Measurements from ENCODE around the gene TRMU. TPM values are rescaled to one million over a fixed set of nuclear protein-coding genes. Genes with fewer than 3 reads are reported as not detected.

Gene TRMU
- polyA plus RNA-seq, 1 donor (not counting 4 experiments of a cell fraction or from before 2014, with no cell fraction given): 33.6 TPM

DNA sequence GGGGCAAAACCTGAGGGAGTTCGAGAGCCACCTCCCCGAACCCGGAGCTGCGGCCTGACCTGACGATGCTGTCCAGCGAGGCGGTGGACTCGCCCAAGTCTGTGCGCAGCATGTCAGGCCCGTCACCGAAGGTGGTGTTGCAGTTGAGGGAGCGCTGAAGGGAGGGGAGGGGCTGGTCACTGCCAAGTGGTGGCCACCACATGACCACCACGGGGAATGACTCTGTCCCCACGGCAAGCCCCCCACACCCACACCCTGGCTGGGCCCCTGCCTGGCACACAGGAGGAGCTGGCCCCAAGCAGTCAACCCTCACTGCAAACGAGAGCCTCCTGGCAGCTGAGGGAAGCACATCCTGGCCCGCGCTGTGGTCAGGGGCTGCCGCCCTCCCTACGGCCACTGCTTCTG lies 30.8 kb downstream of the TRMU start:
- no peak for FAIRE-seq
- Histone ChIP-seq H3K9ac (ENCODE audit: control insufficient read depth, extremely low read depth, insufficient read depth, low read length) (no peak overlapping the region), H3K27ac (ENCODE audit: control insufficient read depth, insufficient read depth, low read length) (no peak overlapping the region), H4K20me1 (ENCODE audit: control insufficient read depth, extremely low read depth, insufficient read depth, low read length) (peaks cover 7% of the 10 kb centered on the region), H3K9me1 (ENCODE audit: control insufficient read depth, extremely low read depth, insufficient read depth, low read length) (no peaks in the 10 kb centered on the region), H3K4me3 (ENCODE audit: control insufficient read depth in 2 of 3, extremely low read depth in 1 of 3, insufficient read depth in 2 of 3, low read depth in 1 of 3, low read length in 3 of 3) (no peak overlapping the region), H3K4me1 (ENCODE audit: control insufficient read depth, extremely low read depth, insufficient read depth, low read length) (peaks cover 3% of the 10 kb centered on the region), H3K4me2 (ENCODE audit: control insufficient read depth, extremely low read depth, insufficient read depth, low read depth, low read length) (no peak overlapping the region), H3K27me3 (ENCODE audit: control insufficient read depth, extremely low read depth, insufficient read depth, low read length) (no peaks in the 10 kb centered on the region), H3K79me2 (ENCODE audit: control insufficient read depth, insufficient read depth, low read length) (no peaks in the 10 kb centered on the region), H3K36me3 (ENCODE audit: control insufficient read depth in 2 of 2, extremely low read depth in 1 of 2, insufficient read depth in 2 of 2, low read length in 2 of 2) (peaks cover 12 to 29% of the 10 kb centered on the region in 2 experiments), H3K9me3 (ENCODE audit: control insufficient read depth, low read depth, low read length) (no peaks in the 10 kb centered on the region), H2AFZ (ENCODE audit: control insufficient read depth, low read length) (no peak overlapping the region)
- DNase-seq (ENCODE audit: low read depth, low spot score): no peak
- TF ChIP-seq, protein P1, sequence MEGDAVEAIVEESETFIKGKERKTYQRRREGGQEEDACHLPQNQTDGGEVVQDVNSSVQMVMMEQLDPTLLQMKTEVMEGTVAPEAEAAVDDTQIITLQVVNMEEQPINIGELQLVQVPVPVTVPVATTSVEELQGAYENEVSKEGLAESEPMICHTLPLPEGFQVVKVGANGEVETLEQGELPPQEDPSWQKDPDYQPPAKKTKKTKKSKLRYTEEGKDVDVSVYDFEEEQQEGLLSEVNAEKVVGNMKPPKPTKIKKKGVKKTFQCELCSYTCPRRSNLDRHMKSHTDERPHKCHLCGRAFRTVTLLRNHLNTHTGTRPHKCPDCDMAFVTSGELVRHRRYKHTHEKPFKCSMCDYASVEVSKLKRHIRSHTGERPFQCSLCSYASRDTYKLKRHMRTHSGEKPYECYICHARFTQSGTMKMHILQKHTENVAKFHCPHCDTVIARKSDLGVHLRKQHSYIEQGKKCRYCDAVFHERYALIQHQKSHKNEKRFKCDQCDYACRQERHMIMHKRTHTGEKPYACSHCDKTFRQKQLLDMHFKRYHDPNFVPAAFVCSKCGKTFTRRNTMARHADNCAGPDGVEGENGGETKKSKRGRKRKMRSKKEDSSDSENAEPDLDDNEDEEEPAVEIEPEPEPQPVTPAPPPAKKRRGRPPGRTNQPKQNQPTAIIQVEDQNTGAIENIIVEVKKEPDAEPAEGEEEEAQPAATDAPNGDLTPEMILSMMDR (optimal IDR thresholded peaks at IDR 0.05 in 1 of 3, IDR thresholded peaks at IDR 0.05 in 1 of 3, conservative IDR thresholded peaks at IDR 0.05 in 1 of 3; ENCODE audit: extremely low read depth in 1 of 3, insufficient read depth in 2 of 3, low read length in 3 of 3): no peak
- no peak for TF ChIP-seq EZH2 (IDR thresholded peaks at IDR 0.05; ENCODE audit: low read length)
- dilution Hi-C loops (cut with MboI; ENCODE audit: extremely low pct_ligation_motif_present, low sequenced_read_pairs): no loop called here

- TF ChIP-seq EZH2 (IDR thresholded peaks at IDR 0.05; ENCODE audit: low read length): no peak
- TF ChIP-seq, protein P1 (optimal IDR thresholded peaks at IDR 0.05 in 1 of 3, IDR thresholded peaks at IDR 0.05 in 1 of 3, conservative IDR thresholded peaks at IDR 0.05 in 1 of 3; ENCODE audit: extremely low read depth in 1 of 3, insufficient read depth in 2 of 3, low read length in 3 of 3): no peak
- H3K9me1 ChIP-seq (ENCODE audit: control insufficient read depth, extremely low read depth, insufficient read depth, low read length): no peaks in the 10 kb centered on the region
- no peak overlapping the region for H3K9ac ChIP-seq (ENCODE audit: control insufficient read depth, extremely low read depth, insufficient read depth, low read length)
- H3K27ac ChIP-seq (ENCODE audit: control insufficient read depth, insufficient read depth, low read length): no peak overlapping the region
- no peak for DNase-seq (ENCODE audit: low read depth, low spot score)
- no peak overlapping the region for H3K4me3 ChIP-seq (ENCODE audit: control insufficient read depth in 2 of 3, extremely low read depth in 1 of 3, insufficient read depth in 2 of 3, low read depth in 1 of 3, low read length in 3 of 3)
- peaks cover 12 to 27% of the 10 kb centered on the region in 2 experiments for H3K36me3 ChIP-seq (ENCODE audit: control insufficient read depth in 2 of 2, extremely low read depth in 1 of 2, insufficient read depth in 2 of 2, low read length in 2 of 2)
- no peak overlapping the region for H3K4me2 ChIP-seq (ENCODE audit: control insufficient read depth, extremely low read depth, insufficient read depth, low read depth, low read length)
- FAIRE-seq: no peak
- peaks cover 3% of the 10 kb centered on the region for H3K4me1 ChIP-seq (ENCODE audit: control insufficient read depth, extremely low read depth, insufficient read depth, low read length)
- dilution Hi-C loops (cut with MboI; ENCODE audit: extremely low pct_ligation_motif_present, low sequenced_read_pairs): no loop called here
- H4K20me1 ChIP-seq (ENCODE audit: control insufficient read depth, extremely low read depth, insufficient read depth, low read length): peaks cover 7% of the 10 kb centered on the region
- H2AFZ ChIP-seq (ENCODE audit: control insufficient read depth, low read length): no peak overlapping the region
- H3K27me3 ChIP-seq (ENCODE audit: control insufficient read depth, extremely low read depth, insufficient read depth, low read length): no peaks in the 10 kb centered on the region
- no peaks in the 10 kb centered on the region for H3K79me2 ChIP-seq (ENCODE audit: control insufficient read depth, insufficient read depth, low read length)
- no peaks in the 10 kb centered on the region for H3K9me3 ChIP-seq (ENCODE audit: control insufficient read depth, low read depth, low read length)
Measured at GRCh38 chr22:46366801-46367706, 31.5 kb downstream of the TRMU start.

All from keratinocyte (primary cell).